RWPE1 (cell line): ENCODE measurements around the gene SH3RF3.
A peak's percentile ranks its signal among the peaks of the same experiment; 100 is the strongest.

Experiments
- CTCF ChIA-PET: fragments of 350-600 bp; sonication (Branson Sonifier 250); formaldehyde crosslinking; extraction: SDS; loops from one replicate; lab custom pipeline; 2021; lab: Yijun Ruan, JAX
- POLR2A ChIA-PET: fragments of 400-600 bp; formaldehyde crosslinking; extraction: SDS; loops from one replicate; lab custom pipeline; 2020; ENCODE audit warnings: antibody characterized with exemption; ENCODE audit not compliant: low non-redundant PET; lab: Yijun Ruan, JAX
- DNase-seq: peaks from one replicate; pipeline ENCODE4 v3.0.0; 2012; ENCODE audit warnings: low spot score
- H3K27ac ChIP-seq: fragments of 450-650 bp; 2 replicates; pipeline ENCODE4 v1.5.1; 2017
- TF ChIP-seq, protein P1 (sequence below): fragments of 450-650 bp; conservative IDR thresholded peaks from 2 replicates; pipeline ENCODE4 v1.5.1; 2017; ENCODE audit warnings: low read depth, mild to moderate bottlenecking

Gene SH3RF3

GRCh38 chr2:109265953-109266352 is 136.9 kb downstream of the SH3RF3 start:
- POLR2A ChIA-PET, result no interaction called here
- no peak overlapping the region for H3K27ac ChIP-seq
- DNase-seq, result no peak
- TF ChIP-seq, protein P1, sequence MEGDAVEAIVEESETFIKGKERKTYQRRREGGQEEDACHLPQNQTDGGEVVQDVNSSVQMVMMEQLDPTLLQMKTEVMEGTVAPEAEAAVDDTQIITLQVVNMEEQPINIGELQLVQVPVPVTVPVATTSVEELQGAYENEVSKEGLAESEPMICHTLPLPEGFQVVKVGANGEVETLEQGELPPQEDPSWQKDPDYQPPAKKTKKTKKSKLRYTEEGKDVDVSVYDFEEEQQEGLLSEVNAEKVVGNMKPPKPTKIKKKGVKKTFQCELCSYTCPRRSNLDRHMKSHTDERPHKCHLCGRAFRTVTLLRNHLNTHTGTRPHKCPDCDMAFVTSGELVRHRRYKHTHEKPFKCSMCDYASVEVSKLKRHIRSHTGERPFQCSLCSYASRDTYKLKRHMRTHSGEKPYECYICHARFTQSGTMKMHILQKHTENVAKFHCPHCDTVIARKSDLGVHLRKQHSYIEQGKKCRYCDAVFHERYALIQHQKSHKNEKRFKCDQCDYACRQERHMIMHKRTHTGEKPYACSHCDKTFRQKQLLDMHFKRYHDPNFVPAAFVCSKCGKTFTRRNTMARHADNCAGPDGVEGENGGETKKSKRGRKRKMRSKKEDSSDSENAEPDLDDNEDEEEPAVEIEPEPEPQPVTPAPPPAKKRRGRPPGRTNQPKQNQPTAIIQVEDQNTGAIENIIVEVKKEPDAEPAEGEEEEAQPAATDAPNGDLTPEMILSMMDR, result no peak
- CTCF ChIA-PET, result no interaction called here

- H3K27ac ChIP-seq, result peak overlapping the region; percentile 12; the same call in 1 of the 2 replicates
- TF ChIP-seq, protein P1, result no peak
- ChIA-PET POLR2A (no interaction called here), CTCF (no interaction called here)
- DNase-seq, result no peak
Observed at GRCh38 chr2:109266496-109266895, 137.5 kb downstream of the SH3RF3 start.

DNA sequence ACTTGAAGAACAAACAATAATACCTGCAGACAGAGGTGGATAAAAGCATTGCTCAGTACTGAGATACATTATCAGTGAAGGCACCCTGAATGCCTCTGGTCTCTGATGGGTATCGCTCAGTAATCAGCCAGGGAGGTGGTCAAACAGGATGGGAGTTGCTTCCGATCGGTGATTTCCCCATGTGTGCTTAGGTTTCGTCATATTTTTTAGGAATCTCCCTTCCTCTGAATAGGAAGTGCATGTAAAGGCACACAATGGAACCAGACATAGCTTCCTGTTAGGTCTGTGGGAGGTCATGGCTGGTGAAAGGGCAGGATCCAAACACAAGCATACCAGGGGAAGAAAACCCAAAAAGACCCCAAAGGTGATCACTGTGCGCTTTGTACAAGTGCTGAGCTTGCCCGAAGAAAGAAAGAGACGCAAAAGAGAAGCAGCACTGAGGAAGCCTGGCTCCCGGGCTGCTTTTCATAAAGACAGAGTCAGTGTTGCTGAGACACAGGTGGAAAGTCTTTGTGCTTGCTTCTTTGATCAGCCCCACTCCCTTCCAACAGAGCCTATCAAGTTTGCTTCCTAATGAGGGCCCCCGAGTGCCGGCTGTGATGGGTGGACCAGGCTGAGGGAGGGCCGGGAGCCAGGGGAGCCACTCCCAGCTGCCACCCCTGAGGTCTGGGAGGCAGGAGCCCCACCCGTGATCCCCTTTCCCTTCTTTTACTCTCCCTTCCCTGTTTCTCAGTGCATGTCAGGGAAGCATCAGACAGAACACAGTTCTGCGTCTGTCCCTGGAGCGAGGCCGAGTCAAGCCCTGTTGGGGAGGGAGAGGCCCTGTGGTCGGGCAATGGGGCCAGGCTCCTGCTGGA is 138.2 kb downstream of the SH3RF3 start:
- peak; percentile 52 for DNase-seq
- H3K27ac ChIP-seq, result peak overlapping the region; percentile 24; the same call in 1 of the 2 replicates
- TF ChIP-seq, protein P1, result no peak
- CTCF ChIA-PET, result interaction anchor here (0.6 kb wide), 1 partner anchor 434 kb away, joined by 3 read pairs; no protein-coding TSS in a partner anchor
- POLR2A ChIA-PET, result no interaction called here

DNA sequence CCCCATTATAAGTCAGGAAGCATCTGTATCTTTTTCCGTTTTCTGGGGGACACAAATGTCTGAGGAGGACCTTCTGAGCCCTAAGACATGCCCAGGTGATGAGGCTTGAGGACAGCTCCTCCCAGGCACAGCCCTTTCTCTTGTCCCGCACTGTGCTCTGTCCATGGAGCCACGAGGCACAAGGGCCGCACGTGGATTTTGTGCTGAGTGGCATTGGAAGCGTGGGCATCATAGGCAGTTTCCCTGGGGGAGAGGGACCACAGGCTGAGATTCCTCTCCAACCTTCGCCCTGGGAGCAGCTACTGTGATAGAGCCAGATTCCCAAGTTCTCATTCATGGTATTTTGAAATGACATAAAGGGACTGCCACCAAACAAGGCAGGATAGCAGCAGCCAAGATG is 139.9 kb downstream of the SH3RF3 start:
- DNase-seq, result no peak
- POLR2A ChIA-PET, result no interaction called here
- TF ChIP-seq, protein P1, result no peak
- H3K27ac ChIP-seq, result no peak overlapping the region
- CTCF ChIA-PET, result interaction anchor here (0.8 kb wide), 1 partner anchor 227 kb away, joined by 4 read pairs; no protein-coding TSS in a partner anchor

- no peak for DNase-seq
- CTCF ChIA-PET, result interaction anchor here (0.8 kb wide), 2 partner anchors 9 to 226 kb away, joined by 3 to 4 read pairs; no protein-coding TSS in a partner anchor
Observed at GRCh38 chr2:109269706-109270504, 140.9 kb downstream of the SH3RF3 start.

More at GRCh38 chr2:109269706-109270504, 140.9 kb downstream of the SH3RF3 start:
- H3K27ac ChIP-seq, result 0 out of 2 replicates have a peak overlapping the region, but pooled peaks have one; percentile 21
- POLR2A ChIA-PET, result no interaction called here
- TF ChIP-seq, protein P1, result no peak
